GM12874 (cell line): Measurements from ENCODE around the gene RNF150.

Source experiments
- CTCF ChIP-seq: IDR thresholded peaks from 2 replicates; pipeline ENCODE4 v1.5.1; 2011; ENCODE audit warnings: low read depth, mild to moderate bottlenecking, control low read depth, low read length, moderate library complexity; ENCODE audit not compliant: insufficient read depth

Gene RNF150

DNA sequence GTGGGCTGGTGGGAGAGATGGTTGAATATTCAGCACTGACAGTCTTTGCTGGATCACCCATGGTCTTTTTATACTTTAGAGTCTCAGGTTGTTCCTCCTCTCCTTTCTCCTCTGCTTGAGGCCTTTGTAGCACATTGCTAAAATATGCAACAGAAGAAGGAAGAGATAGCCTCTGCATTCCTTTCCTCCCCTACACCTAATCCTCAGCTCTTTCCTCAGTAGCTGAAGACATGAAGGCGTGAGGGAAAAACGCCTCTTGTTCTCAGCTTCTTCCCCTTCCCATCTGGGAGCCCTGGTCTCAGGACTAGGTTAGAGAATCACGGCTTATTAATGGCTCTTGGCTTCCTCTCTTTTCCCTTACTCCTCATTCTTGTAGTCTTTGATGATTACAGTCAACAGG lies 76.8 kb downstream of the RNF150 start:
- no peak for TF ChIP-seq CTCF

DNA sequence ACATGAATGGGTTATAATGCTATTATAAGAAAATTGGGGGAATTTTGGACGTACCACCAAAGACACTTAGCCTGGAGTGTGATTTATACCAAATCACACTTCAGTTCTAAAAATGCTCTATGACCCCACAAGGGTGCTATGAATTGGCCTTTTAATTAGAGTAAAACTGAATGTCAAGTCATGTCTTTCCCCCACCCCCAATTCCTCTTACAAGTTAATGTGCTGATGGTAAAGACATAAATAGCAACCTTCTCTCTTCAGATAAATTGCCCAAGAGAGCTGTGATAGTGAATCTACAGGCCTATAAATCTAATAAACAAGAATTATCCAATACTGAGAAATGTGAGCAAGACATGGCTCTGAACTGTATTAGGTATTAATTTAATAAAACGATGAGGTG lies 78.8 kb downstream of the RNF150 start:
- TF ChIP-seq CTCF = no peak

- no peak for TF ChIP-seq CTCF
These were observed 85.9 kb downstream of the RNF150 start for GRCh38 chr4:141047228-141047884.

DNA sequence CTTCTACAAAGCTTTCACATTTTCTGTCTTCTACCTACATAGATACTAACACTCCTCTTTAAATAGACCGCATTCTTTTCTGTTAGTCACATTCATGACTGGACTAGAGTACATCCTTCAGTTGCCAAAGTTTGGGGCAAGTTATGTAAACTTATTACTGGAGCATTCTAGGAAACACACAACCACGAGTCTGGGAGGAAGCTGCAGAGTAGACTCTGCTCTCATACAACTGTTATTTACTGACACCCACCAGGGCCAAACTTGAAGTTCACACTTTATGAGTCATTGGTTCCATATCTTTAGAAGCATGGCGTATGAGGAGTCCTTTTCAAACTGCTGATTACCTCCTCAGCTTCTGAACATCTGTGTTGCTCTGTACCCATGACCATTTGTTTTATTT lies 87.0 kb downstream of the RNF150 start:
- no peak for TF ChIP-seq CTCF

- no peak for TF ChIP-seq CTCF
These were observed 87.4 kb downstream of the RNF150 start for GRCh38 chr4:141045848-141046247.

DNA sequence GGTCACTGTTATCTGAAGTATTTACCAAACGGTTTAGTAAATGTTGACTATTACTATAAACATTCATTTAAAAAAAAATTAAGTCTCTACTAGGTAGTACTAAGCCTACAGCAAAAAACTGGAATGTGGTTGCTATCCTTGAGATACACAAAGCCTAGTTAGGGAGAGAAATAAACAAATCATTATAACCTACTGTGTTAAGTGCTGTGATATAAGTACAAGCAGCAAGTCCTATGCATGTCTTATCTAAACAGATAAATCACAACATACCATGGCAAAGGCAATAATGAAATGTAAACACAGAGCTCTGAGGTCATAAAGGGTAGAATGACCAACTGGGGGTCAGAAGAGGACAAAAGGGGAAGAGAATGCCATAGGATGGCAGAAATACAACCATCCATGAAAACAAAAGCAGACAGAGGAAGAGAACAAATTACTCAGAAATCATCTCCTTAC lies 92.2 kb downstream of the RNF150 start:
- no peak for TF ChIP-seq CTCF

DNA sequence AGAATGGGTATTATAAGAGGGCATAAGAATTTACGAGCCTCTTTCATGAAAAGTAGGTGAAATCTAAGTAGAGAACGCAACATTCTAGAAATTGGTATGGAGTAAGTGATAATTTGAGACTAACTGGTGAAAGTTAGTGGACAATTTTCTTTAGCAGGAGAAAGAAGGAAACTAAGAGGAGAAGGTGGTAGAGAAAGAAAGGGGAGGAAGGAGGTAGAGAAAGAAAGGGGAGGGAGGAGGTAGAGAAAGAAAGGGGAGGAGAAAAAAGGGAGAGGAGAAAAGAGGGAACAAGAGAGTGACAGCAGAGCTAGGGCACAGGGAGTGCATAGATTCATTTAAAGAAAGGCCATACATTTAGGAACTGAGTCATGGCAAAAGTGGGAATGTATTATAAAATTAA lies 94.1 kb downstream of the RNF150 start:
- no peak for TF ChIP-seq CTCF
